Measurements from ENCODE around the gene KLRC2.
"Not testable (repeated sequence)": the region's sequence is repeated elsewhere in the genome, so short reads cannot be mapped to it uniquely, and the experiment has no call there.

Gene KLRC2

GRCh38 chr12:10405294-10405693 is 30.5 kb downstream of the KLRC2 start:
- no peak for DNase-seq (ENCODE audit: low read depth, low spot score)

DNA sequence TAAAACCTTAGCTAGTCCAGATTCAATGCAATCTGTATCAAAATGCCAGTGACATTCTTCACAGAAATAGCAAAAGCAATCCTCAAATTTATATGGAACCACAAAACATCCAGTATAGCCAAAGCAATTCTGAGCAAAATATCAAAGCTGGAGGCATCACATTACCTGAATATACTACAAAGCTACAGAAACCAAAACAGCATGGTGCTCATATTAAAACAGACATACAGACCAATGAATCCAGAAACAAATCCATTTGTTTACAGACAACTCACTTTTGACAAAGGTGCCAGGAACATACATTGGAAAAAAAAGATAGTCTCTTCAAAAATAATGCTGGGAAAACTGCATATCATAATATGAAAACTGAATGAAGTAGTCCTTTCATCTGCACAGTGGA is 31.0 kb downstream of the KLRC2 start:
- no peak for DNase-seq (ENCODE audit: low read depth, low spot score)

DNA sequence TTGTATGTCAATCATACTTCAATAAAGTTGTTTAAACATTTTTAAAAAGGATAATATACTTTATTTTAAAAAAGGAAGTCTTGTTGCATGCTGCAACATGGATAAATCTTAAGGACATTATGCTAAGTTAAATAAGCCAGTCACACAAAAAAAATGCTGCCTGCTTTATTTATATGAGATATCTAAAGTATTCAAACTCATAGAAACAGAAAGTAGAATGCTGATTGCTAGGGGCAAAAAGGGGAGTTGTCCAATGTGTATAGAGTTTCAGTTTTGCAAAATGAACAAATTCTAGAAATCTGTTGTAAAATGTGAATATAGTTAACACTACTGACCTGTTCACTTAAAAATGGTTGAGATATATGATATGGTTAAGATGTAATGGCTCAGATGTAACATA is 35.0 kb downstream of the KLRC2 start:
- no peak for DNase-seq (ENCODE audit: low read depth, low spot score)

DNA sequence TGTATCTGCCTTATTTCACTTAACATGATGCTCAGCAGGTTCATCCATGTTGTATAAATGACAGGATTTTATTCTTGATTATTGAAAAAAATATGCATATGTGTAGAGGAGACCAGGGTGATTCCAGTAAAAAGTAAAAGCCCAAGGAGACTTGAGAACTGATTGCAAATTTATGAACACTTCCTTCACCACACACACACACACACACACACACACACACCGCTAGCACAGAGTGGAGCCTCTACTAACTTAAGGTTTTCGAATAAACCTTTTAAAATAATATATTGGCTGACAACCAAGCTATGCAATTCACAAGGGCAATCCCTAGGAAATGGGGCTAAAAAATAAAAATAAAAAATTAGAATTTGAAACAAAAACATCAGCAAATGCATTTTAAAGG is 37.6 kb downstream of the KLRC2 start:
- DNase-seq (ENCODE audit: low read depth, low spot score), result no peak

DNA sequence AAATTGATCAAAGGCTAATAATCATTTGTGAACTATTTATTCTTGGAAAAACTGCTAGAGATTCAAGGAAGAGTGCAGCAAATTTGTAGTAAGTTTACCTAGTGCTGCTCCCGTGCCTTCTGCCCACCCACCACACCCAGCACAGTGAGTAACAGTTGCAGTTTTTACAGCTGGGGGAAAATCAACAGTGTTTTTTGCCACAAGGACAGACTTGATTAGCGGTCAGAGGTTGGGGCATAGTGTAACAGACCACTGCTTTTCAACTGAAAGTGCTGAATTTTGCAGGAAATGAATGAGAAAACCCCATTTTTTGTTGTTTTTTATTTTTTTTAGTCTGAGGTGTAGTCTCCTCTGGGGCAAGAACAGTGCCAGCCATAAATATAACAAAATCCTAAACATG is 38.5 kb downstream of the KLRC2 start:
- DNase-seq (ENCODE audit: low read depth, low spot score), result no peak

DNA sequence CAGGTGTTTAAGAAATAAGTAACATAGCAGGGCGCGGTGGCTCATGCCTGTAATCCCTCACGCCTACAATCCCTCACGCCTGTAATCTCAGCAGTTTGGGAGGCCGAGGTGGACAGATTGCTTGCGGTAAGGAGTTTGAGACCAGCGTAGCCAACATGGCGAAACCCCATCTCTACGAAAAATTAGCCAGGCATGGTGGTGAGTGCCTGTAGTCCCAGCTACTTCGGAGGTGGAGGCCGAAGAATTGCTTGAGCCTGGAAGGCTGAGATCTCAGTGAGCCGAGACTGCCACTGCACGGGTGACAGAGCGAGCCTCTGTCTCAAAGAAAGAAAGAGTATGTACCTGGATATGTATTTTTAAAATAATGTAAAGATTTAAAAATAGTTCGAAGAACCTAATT is 39.6 kb downstream of the KLRC2 start:
- not testable (repeated sequence) for DNase-seq (ENCODE audit: low read depth, low spot score)

GRCh38 chr12:10395390-10395998 is 40.3 kb downstream of the KLRC2 start:
- peak; percentile 70 for DNase-seq (ENCODE audit: low read depth, low spot score)

DNA sequence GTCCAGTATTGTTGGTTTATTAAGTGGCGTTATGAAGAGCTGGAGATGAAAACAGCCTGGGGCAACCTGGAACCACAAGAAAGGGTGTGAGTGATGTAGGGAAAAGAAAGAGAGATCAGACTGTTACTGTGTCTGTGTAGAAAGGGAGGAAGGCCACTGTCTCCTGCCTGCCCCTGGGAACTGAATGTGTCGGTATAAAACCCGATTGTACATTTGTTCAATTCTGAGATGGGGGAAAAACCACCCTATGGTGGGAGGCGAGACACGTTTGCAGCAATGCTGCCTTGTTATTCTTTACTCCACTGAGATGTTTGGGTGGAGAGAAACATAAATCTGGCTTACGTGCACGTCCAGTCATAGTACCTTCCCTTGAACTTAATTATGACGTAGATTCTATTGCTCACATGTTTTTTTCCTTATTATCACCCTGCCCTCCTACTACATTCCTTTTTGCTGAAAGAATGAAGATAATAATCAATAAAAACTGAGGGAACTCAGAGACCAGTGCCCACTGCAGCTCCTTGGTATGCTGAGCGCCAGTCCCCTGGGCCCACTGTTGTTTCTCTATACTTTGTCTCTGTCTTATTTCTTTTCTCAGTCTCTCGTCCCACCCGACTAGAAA is 41.2 kb downstream of the KLRC2 start:
- not testable (repeated sequence) for DNase-seq (ENCODE audit: low read depth, low spot score)

- no peak for DNase-seq (ENCODE audit: low read depth, low spot score)
These were observed 42.5 kb downstream of the KLRC2 start for GRCh38 chr12:10393291-10393690.

DNA sequence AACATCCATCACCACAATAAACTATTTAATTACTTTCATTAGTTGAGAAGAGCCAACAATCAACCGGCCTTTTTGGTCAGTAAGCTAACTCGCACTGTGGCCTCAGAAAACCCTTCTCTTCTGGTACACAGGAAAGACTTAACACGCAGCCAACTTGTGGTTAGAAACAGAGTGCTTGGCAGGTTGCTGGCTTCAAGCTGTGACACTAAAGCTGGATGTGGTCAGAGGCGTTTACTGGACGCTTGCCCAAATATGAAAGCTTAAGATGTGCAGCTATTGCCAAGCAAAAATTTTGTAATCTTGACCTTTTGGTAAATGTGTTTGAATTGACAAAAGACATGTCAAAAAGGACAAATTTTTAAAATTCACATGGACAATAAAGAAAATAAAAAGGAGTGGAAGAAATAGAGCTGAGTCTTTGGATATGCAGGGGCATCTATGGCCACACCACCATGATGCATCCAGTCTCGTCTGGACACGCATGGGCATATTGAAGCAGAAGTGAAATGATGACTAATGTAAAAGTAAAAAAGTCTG is 43.3 kb downstream of the KLRC2 start:
- DNase-seq (ENCODE audit: low read depth, low spot score), result peak; percentile 94

DNA sequence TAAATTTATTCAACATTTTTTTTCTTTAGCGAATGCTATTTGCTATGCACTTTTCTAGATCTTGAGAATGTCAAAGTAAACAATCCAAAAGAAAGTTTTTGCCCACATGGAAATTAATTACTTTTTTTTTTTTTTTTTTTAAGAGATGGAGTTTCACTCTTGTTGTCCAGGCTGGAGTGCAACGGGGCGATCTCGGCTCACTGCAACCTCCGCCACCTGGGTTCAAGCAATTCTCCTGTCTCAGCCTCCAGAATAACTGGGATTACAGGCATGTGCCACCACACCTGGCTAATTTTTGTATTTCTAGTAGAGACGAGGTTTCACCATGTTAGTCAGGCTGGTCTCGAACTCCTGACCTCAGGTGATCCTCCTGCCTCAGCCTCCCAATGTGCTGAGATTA is 44.8 kb downstream of the KLRC2 start:
- not testable (repeated sequence) for DNase-seq (ENCODE audit: low read depth, low spot score)

DNA sequence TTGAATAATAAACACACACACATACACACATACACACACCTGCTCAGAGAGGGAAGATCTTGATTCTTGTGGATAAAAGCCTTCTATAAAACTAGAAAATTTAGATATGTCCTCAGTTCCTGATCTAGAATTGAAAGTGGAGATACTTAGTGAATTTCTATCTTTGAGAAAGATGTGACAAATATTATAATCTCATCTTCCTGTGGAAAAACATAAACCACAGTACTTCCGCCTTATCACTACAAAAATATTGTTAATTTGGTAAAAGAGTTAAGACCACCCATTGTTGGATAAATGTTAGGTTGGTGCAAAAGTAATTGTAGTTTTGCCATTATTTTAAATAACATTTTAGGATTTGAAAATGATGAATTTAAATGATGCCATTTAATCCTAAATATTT is 45.9 kb downstream of the KLRC2 start, which contains the start of gene KLRK1:
TSS of gene KLRK1 (minus strand) at position 138 of the 400 bp plus-strand sequence. CDS start 1,231 bp downstream, outside the sequence.
- DNase-seq (ENCODE audit: low read depth, low spot score), result no peak

DNA sequence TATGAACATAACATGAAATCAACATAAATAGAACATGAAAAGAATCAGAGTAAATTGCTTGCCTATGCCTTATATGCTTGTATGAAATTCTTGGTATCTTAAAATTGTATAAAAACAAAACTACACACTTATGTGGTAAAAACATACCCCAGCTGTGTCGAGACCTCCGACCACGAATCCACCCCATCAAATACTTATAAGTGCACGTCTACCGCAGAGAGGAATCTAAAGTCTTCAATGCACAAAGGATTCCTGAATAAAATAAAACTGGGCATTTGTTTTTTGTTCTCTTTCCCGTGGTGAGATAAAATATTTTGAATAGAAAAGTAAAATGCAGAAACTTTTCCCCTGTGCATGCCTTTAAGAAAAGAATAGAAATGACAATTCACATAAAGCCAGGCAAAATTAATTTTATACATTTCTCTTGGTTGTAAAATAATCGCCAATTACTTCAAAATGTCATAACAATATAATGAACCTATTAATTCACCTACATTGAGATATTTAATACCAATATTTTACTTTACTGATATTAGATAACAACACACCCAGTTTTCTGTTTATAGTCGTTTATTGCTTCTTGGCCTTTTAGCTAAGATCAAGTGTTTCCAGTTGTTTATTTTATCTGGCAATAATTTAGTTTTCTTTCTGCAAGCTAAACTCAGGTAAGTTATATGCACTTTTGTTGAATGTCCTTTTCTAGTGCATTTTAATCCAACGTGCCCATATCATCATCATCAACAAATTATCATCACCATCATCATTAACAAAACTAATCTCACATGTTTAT is 47.0 kb downstream of the KLRC2 start:
- no peak for DNase-seq (ENCODE audit: low read depth, low spot score)

GRCh38 chr12:10387498-10387897 is 48.3 kb downstream of the KLRC2 start:
- not testable (repeated sequence) for DNase-seq (ENCODE audit: low read depth, low spot score)

DNA sequence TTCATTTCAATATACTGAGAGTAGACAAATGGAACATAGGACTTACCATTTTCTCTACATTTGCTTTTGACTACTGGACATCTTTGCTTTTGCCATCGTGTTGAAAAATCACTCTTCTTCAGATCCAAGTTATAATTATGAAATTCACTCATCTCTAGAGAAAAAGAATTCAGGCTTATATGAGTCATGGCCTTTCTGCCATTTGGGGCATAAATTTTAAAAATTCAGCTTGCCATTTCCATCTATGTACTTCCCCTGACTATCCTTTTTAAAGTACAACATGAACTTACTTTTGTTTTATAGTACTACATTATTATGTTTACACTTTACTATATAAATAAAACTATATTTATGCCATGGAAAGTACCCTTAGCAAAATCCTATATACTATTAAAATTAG is 49.0 kb downstream of the KLRC2 start:
- DNase-seq (ENCODE audit: low read depth, low spot score), result no peak

DNA sequence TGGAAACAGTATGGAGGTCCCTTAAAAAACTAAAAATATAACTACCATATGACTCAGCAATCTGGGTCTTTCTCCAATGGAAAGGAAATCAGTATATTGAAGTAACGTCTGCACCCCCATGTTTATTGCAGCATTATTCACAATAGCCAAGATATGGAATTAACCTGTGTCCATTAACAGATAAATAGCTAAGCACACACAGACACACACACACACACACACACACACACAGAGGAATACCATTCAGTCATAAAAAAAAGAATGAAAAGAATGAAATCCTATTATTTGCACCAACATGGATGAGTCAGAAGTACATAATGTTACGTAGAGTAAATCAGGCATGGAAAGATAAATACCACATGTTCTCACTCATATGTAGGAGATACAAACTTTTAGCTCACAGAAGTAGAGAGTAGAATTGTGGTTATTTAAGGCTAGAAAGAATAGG is 50.6 kb downstream of the KLRC2 start:
- no peak for DNase-seq (ENCODE audit: low read depth, low spot score)

GRCh38 chr12:10384191-10384590 is 51.6 kb downstream of the KLRC2 start:
- no peak for DNase-seq (ENCODE audit: low read depth, low spot score)

DNA sequence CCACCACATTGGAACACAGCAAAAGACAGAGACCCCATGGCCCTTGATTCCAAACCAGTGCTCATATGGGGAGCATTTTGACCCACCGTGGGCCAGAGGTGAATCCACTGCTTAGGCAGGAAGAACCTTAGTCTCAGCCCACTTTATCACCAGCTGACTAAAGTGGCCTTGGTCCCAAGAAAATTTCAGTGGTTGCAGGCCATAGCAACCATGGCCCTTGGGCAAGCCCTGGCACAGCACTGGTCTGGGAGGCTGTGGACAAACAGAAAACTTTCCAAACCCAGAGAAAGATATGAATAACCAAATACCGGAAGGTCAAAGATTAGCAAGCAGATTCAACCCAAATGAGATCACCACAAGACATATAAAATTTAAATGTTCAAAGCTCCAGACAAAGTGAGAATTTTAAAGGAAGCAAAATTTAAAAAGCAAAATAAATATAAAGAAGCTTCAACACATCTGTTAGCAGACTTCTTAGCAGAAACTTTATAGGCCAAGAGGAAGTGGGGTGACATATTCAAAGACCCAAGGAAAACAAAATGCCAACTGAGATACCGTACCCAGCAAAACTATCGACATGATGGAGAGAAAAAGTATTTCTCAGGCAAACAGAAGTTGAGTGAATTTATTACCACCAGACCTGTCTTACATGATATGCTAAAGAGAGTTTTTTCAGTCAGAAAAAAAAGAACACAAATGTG is 53.7 kb downstream of the KLRC2 start:
- no peak for DNase-seq (ENCODE audit: low read depth, low spot score)
